ENCODE data around the gene PRKCE.

PRKCE gene

GRCh38 chr2:46106690-46107089 lies 455.2 kb downstream of the PRKCE start:
- in situ Hi-C loops (cut with MboI; ENCODE audit: low sequenced_read_pairs, unreplicated experiment) = no loop called here

GRCh38 chr2:46114996-46115395 lies 463.5 kb downstream of the PRKCE start:
- no peak for TF ChIP-seq CTCF (IDR thresholded peaks at IDR 0.05; ENCODE audit: borderline replicate concordance, control extremely low read depth, extremely low read depth, insufficient read depth, missing control alignments)

More at GRCh38 chr2:46106690-46107089, 455.2 kb downstream of the PRKCE start:
- no peak for DNase-seq (ENCODE audit: low spot score)
- no peak for TF ChIP-seq CTCF (IDR thresholded peaks at IDR 0.05; ENCODE audit: borderline replicate concordance, control extremely low read depth, extremely low read depth, insufficient read depth, missing control alignments)

GRCh38 chr2:46116150-46116549 lies 464.7 kb downstream of the PRKCE start:
- no peak for TF ChIP-seq CTCF (IDR thresholded peaks at IDR 0.05; ENCODE audit: borderline replicate concordance, control extremely low read depth, extremely low read depth, insufficient read depth, missing control alignments)
- DNase-seq (ENCODE audit: low spot score) = no peak

More at GRCh38 chr2:46114996-46115395, 463.5 kb downstream of the PRKCE start:
- in situ Hi-C loops (cut with MboI; ENCODE audit: low sequenced_read_pairs, unreplicated experiment) = no loop called here
- DNase-seq (ENCODE audit: low spot score) = no peak

GRCh38 chr2:46116553-46116991 lies 465.1 kb downstream of the PRKCE start:
- DNase-seq (ENCODE audit: low spot score) = no peak

More at GRCh38 chr2:46116150-46116549, 464.7 kb downstream of the PRKCE start:
- in situ Hi-C loops (cut with MboI; ENCODE audit: low sequenced_read_pairs, unreplicated experiment) = no loop called here

GRCh38 chr2:46117379-46117778 lies 465.9 kb downstream of the PRKCE start:
- DNase-seq (ENCODE audit: low spot score) = no peak
- in situ Hi-C loops (cut with MboI; ENCODE audit: low sequenced_read_pairs, unreplicated experiment) = no loop called here

More at GRCh38 chr2:46116553-46116991, 465.1 kb downstream of the PRKCE start:
- in situ Hi-C loops (cut with MboI; ENCODE audit: low sequenced_read_pairs, unreplicated experiment) = no loop called here
- no peak for TF ChIP-seq CTCF (IDR thresholded peaks at IDR 0.05; ENCODE audit: borderline replicate concordance, control extremely low read depth, extremely low read depth, insufficient read depth, missing control alignments)

GRCh38 chr2:46117994-46118393 lies 466.5 kb downstream of the PRKCE start:
- in situ Hi-C loops (cut with MboI; ENCODE audit: low sequenced_read_pairs, unreplicated experiment) = no loop called here
- no peak for TF ChIP-seq CTCF (IDR thresholded peaks at IDR 0.05; ENCODE audit: borderline replicate concordance, control extremely low read depth, extremely low read depth, insufficient read depth, missing control alignments)
- DNase-seq (ENCODE audit: low spot score) = no peak

More at GRCh38 chr2:46117379-46117778, 465.9 kb downstream of the PRKCE start:
- no peak for TF ChIP-seq CTCF (IDR thresholded peaks at IDR 0.05; ENCODE audit: borderline replicate concordance, control extremely low read depth, extremely low read depth, insufficient read depth, missing control alignments)
